ENCODE data around the gene SND1.

GRCh38 chr7:127920787-127921438 lies 268.9 kb downstream of the SND1 start:
- TF ChIP-seq CTCF (tag by site-specific recombination; IDR thresholded peaks at IDR 0.05) (no peak), ZBTB11 (tag by site-specific recombination; conservative IDR thresholded peaks at IDR 0.05; ENCODE audit: low read depth) (no peak), ZNF274 (IDR thresholded peaks at IDR 0.05; ENCODE audit: low read length) (no peak), ZNF274 (tag by site-specific recombination; IDR thresholded peaks at IDR 0.05; ENCODE audit: borderline replicate concordance) (no peak), ZNF701 (tag by site-specific recombination; IDR thresholded peaks at IDR 0.05) (no peak), ZNF114 (tag by site-specific recombination; IDR thresholded peaks at IDR 0.05) (no peak), ZNF292 (tag by site-specific recombination; IDR thresholded peaks at IDR 0.05; ENCODE audit: borderline replicate concordance, low read depth) (no peak), OVOL3 (tag by site-specific recombination; IDR thresholded peaks at IDR 0.05) (no peak), ZBTB8A (tag by site-specific recombination; IDR thresholded peaks at IDR 0.05) (no peak)
- TF ChIP-seq, protein P1, sequence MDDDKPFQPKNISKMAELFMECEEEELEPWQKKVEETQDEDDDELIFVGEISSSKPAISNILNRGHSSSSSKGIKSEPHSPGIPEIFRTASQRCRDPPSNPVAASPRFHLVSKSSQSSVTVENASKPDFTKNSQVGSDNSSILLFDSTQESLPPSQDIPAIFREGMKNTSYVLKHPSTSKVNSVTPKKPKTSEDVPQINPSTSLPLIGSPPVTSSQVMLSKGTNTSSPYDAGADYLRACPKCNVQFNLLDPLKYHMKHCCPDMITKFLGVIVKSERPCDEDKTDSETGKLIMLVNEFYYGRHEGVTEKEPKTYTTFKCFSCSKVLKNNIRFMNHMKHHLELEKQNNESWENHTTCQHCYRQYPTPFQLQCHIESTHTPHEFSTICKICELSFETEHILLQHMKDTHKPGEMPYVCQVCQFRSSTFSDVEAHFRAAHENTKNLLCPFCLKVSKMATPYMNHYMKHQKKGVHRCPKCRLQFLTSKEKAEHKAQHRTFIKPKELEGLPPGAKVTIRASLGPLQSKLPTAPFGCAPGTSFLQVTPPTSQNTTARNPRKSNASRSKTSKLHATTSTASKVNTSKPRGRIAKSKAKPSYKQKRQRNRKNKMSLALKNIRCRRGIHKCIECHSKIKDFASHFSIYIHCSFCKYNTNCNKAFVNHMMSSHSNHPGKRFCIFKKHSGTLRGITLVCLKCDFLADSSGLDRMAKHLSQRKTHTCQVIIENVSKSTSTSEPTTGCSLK (tag by site-specific recombination; IDR thresholded peaks at IDR 0.05), result no peak
- TF ChIP-seq, protein P2, sequence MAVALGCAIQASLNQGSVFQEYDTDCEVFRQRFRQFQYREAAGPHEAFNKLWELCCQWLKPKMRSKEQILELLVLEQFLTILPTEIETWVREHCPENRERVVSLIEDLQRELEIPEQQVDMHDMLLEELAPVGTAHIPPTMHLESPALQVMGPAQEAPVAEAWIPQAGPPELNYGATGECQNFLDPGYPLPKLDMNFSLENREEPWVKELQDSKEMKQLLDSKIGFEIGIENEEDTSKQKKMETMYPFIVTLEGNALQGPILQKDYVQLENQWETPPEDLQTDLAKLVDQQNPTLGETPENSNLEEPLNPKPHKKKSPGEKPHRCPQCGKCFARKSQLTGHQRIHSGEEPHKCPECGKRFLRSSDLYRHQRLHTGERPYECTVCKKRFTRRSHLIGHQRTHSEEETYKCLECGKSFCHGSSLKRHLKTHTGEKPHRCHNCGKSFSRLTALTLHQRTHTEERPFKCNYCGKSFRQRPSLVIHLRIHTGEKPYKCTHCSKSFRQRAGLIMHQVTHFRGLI (tag by site-specific recombination; IDR thresholded peaks at IDR 0.05), result no peak
